ENCODE data around the gene SFI1. TPM values are rescaled to one million over a fixed set of nuclear protein-coding genes. Genes with fewer than 3 reads are reported as not detected.

Gene SFI1, protein sequence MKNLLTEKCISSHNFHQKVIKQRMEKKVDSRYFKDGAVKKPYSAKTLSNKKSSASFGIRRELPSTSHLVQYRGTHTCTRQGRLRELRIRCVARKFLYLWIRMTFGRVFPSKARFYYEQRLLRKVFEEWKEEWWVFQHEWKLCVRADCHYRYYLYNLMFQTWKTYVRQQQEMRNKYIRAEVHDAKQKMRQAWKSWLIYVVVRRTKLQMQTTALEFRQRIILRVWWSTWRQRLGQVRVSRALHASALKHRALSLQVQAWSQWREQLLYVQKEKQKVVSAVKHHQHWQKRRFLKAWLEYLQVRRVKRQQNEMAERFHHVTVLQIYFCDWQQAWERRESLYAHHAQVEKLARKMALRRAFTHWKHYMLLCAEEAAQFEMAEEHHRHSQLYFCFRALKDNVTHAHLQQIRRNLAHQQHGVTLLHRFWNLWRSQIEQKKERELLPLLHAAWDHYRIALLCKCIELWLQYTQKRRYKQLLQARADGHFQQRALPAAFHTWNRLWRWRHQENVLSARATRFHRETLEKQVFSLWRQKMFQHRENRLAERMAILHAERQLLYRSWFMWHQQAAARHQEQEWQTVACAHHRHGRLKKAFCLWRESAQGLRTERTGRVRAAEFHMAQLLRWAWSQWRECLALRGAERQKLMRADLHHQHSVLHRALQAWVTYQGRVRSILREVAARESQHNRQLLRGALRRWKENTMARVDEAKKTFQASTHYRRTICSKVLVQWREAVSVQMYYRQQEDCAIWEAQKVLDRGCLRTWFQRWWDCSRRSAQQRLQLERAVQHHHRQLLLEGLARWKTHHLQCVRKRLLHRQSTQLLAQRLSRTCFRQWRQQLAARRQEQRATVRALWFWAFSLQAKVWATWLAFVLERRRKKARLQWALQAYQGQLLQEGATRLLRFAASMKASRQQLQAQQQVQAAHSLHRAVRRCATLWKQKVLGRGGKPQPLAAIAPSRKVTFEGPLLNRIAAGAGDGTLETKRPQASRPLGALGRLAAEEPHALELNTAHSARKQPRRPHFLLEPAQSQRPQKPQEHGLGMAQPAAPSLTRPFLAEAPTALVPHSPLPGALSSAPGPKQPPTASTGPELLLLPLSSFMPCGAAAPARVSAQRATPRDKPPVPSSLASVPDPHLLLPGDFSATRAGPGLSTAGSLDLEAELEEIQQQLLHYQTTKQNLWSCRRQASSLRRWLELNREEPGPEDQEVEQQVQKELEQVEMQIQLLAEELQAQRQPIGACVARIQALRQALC
- total RNA-seq = 9.5 and 15.9 TPM in 2 replicates

DNA sequence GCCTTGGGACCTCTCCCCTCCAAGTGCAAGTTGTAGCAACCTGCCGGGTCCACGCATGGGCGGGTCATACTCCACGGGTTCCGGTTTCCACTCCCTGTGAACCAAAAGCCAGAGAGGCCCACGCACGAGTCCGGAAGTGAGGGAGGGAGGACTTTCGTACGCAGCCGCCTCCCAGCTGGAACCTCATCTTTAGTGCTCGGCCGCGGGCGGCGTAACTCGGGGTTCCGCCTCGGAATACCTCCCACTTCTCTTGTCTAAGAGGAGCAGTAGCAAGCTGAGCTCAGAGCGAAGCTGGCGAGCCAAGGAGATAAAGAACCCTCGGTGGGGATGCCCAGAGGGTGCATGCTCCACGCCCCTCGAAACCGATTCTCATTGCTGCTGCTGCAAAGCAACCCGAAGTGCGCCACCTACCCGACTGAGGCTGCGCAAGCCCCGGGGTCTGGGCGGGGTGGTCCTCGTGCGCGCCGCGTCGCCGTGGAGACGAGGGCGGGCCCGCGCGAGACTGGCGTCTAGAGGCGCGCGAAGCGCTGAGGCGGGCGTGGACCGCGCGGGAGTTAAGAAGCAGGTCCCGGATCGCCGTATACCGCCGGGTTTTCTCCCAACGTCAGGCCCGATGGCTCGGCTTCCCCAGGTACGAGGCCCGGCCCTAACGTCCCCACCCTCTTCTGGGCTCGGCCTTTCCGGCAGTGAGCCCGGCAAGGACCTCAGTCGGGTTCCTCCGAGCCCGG is at the start of gene SFI1:
Gene SFI1 (plus strand): TSS at position 530 of the 728 bp plus-strand sequence. CDS start 11,749 bp downstream, outside the sequence.

DNA sequence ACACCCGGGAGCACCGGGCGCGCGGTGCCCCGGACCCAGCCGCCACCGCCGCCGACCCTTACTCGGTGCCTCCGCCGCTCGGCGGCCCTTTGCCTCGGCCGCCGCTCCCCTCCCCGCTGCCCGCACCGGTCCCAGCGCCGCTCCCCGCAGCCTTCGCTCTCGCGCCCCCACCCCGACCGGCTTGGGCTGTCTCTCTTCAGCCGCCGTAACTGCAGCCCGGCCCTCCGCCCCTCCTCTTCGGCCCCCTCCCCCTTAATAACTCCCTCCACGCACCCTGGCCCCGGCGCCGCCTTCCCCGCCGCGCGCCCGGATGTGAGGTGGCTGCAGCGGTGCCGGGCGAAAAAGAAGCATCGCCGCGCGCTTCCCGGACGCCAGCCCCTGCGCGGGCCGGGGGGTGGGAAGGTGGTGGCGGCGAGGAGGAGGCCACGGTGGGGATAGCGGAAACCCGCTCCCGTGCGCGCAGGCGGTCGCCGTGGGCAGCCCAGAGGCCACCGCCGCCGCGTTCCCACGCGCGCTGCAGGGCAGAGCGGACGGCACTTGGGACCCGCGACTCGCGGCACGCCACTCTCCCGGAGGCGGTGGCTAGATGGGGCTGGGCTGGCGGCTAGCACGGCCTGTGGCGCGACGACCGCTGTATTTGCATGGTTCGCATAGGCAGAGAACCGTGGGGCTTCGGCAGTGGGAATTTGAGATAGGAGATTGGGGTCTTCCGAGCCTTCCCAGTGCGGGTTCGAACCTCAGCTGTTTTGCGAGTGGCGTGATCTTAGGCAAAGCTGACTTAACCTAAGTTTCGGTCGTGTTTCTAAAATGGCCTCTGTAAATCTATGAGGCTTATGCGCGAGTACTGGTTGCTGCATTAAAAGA is 6.5 kb upstream of the SFI1 start, which contains the start of gene EIF4ENIF1:
Gene EIF4ENIF1 (minus strand): TSS at position 211 of the 864 bp plus-strand sequence. CDS start 1,124 bp downstream, outside the sequence.

GRCh38 chr22:31661851-31662667 is 165.7 kb downstream of the SFI1 start, which contains the start of gene PISD:
Gene PISD, minus strand, starts transcription at chr22:31662215. Its CDS starts 7 bp downstream, at chr22:31662208.

Small RNAs within 50 kb of the gene (small RNA-seq; reads per million reads assigned to genes)
- gene AL096701.2 (not detected), gene RNU6-28P (not detected)

Other genes with a start within 250 kb of the SFI1 start
- 16.2 and 22.2 TPM in 2 replicates for gene PIK3IP1, start 204.0 kb upstream of the SFI1 start, total RNA-seq
- 19.6 and 22.4 TPM in 2 replicates for gene PATZ1, start 150.2 kb upstream of the SFI1 start, total RNA-seq
- 63.3 and 64.0 TPM in 2 replicates for gene DRG1, start 96.9 kb upstream of the SFI1 start, total RNA-seq
- gene EIF4ENIF1, start 6.7 kb upstream of the SFI1 start, total RNA-seq = 13.7 and 14.6 TPM in 2 replicates
- gene PISD, start 165.7 kb downstream of the SFI1 start, total RNA-seq = 34.1 and 39.0 TPM in 2 replicates